DND-41 (cell line): Measurements from ENCODE around the gene COA7.

Experiments used
- EZH2 ChIP-seq: IDR thresholded peaks from 3 replicates; pipeline ENCODE4 v1.6.1; 2012; ENCODE audit warnings: borderline replicate concordance, low read depth, mild to moderate bottlenecking, moderate library complexity, low read length, inconsistent platforms; ENCODE audit not compliant: severe bottlenecking
- TF ChIP-seq, protein P1 (sequence below): IDR thresholded peaks from 2 replicates; pipeline ENCODE4 v1.5.1; 2012; ENCODE audit warnings: borderline replicate concordance, low read length, moderate library complexity, mild to moderate bottlenecking; ENCODE audit not compliant: poor library complexity, severe bottlenecking; ENCODE audit errors: extremely low read depth

- TF ChIP-seq, protein P1, sequence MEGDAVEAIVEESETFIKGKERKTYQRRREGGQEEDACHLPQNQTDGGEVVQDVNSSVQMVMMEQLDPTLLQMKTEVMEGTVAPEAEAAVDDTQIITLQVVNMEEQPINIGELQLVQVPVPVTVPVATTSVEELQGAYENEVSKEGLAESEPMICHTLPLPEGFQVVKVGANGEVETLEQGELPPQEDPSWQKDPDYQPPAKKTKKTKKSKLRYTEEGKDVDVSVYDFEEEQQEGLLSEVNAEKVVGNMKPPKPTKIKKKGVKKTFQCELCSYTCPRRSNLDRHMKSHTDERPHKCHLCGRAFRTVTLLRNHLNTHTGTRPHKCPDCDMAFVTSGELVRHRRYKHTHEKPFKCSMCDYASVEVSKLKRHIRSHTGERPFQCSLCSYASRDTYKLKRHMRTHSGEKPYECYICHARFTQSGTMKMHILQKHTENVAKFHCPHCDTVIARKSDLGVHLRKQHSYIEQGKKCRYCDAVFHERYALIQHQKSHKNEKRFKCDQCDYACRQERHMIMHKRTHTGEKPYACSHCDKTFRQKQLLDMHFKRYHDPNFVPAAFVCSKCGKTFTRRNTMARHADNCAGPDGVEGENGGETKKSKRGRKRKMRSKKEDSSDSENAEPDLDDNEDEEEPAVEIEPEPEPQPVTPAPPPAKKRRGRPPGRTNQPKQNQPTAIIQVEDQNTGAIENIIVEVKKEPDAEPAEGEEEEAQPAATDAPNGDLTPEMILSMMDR: no peak
- no peak for TF ChIP-seq EZH2
These were observed 44.8 kb downstream of the COA7 start for GRCh38 chr1:52653207-52653849.
